SIG-M5 treated with dmso at 0.1 percent for 504 hours (cell line): ENCODE measurements around the gene REEP6.

ENCODE experiments used
- DNase-seq: peaks from one replicate; lab custom pipeline; 2025; ENCODE audit not compliant: unreplicated experiment; lab: John Stamatoyannopoulos, UW

Gene REEP6

DNA sequence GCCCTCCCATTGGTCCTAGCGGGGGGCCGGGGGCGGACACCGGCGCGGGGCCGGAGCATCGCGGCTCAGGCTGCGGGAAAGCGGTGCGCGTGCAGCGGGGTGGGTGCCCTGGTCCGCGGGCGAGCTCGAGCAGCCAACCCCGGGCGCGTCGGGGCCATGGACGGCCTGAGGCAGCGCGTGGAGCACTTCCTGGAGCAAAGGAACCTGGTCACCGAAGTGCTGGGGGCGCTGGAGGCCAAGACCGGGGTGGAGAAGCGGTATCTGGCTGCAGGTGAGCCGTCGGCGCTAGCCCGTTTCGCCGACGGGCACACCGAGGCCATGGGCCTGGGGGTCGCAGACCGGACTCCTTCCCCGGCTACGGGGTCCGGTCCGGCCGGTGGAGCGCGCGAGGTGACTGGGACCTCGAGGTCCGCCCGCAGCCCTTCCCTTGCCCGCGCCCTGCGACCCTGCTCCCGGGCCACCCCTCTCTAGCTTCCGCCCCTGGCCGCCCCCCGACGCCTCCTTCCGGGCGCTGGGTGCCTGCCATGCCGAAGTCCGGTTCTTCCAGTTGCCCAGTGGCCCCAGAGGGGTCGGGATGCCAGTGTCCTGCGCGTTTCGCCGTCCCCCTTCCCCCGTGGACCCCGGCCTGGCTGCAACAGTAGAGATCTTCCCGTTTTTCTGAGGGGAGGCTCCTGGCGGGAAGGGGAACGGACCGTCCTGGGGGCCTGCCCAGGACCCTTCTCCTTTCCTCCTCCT is at the start of gene REEP6:
TSS of gene REEP6 (plus strand) at position 68 of the 735 bp plus-strand sequence. CDS start at position 157, 89 bp downstream.
- no peak for DNase-seq

DNA sequence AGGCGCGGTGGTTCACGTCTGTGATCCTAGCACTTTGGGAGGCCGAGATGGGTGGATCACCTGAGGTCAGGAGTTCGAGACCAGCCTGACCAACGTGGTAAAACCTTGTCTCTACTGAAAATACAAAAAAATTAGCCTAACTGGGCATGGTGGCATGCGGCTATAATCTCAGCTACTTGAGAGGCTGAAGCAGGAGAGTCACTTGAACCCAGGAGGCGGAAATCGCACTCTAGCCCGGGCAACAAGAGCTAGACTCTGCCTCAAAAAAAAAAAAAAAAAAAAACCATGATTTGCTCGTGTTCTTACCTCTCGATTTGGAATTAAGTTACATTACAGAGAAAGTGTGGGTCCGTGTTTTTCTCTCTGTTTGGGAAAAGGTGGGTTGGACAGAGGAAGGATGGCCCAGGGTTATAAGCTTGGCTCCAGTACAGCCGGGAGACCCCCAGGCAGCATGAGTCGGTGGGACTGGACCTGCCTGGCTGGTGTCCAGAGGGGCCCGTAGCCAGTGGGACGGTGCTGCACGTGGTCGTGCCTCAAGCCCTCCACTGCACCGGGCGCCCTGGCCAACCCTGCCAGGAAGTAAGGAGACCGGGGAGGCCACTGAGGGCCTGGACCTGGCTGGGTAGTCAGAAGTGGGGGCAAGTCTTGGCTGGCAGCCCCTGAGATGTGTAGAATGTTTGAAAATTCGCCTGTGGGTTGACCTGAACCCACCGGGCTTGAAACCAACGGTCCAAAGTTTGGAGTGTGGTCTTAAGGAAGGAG is 49.1 kb upstream of the REEP6 start:
- no peak for DNase-seq

DNA sequence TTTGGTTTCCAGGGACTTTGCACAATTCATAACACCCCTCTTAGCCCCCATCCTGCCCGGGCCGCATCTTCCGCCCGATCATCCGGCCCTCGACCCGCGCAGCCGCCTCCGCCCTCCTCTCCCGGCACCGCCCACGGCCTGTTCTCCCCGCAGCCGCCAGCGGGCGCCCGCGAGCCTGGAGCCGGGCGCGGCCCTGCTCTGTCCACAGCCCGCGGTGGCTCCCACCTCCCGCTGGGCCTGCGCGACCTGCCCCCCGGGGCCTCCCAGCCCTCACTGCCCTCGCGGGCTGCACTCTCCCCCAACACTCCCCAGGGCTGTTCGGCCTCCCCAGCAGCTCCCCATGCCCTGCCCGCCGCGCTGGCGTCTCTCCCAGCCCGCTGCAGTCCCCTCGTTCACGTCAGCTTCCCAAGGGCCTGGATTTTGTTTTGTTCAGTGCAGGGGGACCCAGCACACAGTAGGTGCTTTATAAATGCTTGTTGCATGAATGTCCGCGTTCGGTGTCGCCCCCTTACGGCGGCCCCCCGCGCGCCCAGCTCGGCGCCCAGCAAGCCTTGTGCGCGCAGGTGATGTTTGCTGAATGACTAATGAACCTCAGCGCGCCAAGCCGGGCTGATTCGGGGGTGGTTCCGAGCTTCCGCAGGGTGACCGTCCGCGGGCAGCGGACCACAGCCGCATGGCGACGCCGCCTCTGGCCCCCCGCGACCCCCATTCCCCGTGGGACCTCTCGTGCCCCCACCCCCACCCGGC is 45.6 kb upstream of the REEP6 start:
- DNase-seq: peak; percentile 45

DNA sequence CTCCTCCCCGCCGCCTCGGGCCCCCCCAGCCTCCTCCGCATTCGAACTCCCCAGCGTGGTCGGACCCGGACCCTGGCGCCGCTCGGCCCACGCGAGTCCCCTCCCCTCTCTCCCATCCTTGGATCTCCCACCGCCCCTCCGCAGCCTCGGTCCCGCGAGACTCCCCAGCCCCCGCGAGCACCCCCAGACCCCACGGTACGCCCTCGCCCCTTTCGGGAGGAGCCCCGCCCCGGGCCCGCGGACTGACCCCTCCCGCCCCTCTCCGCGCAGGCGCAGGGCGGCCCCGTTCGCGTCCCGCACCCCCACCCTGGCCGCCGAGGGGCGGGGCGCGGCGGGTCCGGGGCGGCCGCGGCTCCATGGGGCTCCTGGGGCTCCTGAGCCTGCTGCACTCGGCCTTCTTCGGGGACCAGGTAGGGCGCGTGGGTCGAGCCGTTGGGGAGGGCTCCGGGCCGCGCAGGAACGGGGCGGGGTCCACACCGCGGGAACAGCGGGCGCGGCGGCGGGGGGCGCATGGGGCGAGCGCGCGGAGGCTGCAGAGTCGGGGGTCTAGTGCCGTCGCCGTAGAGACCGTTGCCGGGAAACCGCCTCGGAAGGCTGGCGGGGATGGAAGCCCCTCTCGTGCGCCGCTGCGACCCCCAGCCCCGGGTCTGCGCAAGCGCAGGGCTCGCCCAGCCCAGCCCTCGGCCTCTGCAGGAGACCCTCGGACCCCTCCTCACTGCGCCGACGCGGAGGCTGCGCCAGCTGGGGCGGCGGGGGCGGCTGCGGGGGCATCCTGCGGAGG is 44.9 kb upstream of the REEP6 start:
- DNase-seq: no peak

DNA sequence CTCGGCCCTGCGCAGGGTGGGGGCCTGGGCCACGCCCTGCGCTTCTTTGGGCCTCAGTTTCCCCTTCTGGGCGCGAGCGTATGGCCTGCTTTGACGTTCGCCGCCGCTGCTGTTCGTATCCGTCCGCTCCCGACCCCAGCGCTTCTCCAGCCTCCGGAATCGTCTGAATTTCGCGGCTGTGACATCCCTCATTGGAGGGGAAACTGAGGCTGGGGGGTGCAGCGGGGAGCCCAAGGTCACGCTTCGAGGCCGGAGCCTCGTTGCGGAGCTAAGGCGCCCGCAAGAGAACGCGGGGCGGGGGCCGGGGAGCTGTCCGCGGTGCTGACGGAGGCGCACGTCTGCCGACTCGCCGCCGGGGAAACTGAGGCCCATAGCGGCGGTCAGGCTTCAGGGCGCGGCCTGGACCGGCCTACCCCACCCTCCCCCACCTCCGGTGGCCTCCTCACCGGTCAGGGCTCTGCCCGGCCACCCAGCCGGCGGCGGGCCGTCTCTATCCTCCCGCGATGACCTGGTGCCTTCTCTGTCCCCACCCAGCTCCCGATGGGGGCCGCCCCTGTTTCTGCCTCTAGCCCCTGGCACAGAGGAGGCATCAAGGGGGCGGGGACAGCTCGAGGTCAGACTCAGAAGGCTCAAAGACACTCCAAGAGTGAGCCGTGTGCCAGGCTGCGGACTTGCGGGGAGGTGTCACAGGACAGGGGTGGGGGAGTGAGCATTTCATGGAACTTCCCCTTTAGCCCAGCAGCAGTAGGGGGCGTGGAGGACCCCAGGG is 44.1 kb upstream of the REEP6 start:
- no peak for DNase-seq

DNA sequence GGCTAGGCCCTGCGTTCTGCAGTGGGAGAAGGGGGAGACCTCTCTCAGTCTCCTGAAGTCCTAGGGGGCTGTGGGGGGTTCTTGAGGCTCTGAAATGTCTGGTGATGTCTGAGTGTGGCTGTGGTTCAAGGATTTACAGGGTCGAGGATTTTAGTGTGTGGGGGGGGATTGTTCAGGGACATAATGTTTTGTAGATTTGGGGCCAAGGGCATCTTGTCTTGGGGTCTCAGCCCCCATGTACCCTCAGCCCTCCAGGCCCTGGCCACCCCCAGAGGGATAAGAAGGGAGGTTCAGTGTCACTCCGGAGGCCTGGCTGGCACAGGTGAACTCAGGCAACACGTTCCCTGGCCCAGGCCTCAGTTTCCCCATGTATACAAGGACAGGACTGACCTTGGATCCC is 43.5 kb upstream of the REEP6 start:
- DNase-seq: no peak

GRCh38 chr19:1447944-1448343 is 43.0 kb upstream of the REEP6 start:
- DNase-seq: no peak

- DNase-seq: no peak
Observed at GRCh38 chr19:1449467-1450442, 41.2 kb upstream of the REEP6 start, which contains the start of gene APC2. TSS of gene APC2 (plus strand) at chr19:1450121. CDS start at chr19:1453002, 2,881 bp downstream.

DNA sequence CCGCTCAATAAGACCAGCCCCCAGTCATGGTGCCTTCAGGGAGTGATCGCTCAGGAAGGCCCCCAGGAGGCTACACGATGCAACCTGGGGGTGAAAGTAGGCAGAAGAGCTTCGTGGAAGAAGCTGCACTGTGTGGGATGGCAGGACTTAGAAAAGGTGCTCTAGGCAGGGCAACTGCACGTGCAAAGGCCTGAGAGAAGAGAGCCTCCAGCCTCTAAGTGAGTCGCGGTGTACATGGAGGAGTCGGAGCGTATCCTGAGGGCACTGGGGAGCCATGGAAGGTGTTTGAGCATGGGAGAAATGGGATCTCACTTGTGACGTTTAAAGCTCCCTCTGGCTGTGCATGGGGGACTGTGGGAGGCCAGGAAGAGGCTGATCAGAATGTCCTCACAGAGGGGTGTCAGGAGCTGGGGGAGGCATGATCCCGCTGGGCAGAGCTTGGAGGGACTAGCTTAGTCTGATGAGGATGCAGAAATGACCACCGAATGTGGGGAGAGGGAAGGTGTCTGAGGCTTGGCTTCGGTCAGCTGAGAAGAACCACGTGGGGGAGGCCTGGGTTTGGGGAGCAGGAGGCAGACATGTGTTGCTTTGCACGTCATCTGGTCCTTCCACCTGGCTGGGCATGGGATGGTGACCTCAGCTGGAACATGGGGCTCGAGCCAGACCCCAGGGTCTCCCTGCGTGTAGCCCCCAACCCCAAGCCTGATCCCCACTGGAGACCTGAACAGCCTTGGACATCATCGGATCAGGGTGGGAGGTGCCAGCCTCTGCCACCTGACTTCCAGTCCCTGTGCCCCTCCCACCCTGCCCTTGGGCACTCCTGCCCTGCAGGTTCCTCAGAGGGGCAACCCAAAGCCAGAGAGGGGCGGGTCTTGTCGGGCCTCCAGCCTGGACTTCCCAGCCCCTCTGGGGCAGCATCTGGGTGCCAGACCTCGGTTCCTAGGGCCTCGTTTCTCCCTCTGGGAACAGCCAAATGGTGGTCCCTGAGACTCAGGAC is 39.9 kb upstream of the REEP6 start:
- no peak for DNase-seq

GRCh38 chr19:1451916-1452801 is 38.8 kb upstream of the REEP6 start:
- no peak for DNase-seq

DNA sequence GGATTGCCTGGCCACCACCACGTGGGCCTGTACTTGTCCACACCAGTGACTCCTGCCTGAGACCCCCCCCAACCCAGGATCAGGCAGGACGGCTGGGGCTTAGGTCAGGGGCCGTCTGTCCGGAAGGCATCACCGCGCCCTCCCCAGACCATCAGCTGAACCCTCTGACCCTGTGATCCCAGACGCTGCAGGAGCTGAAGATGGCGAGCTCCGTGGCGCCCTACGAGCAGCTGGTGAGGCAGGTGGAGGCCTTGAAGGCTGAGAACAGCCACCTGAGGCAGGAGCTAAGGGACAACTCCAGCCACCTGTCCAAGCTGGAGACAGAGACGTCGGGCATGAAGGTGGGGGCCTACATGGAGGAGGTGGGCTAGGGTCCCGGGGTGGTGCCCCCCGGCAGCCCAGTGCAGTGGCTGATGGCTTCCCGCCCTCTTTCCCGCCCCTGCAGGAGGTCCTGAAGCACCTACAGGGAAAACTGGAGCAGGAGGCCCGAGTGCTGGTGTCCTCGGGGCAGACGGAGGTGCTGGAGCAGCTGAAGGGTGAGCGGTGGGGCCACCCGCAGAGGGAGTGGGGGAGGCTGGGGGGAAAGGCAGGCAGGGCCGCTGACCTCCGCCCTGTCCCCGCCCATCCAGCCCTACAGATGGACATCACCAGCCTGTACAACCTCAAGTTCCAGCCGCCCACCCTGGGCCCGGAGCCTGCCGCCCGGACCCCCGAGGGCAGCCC is 38.0 kb upstream of the REEP6 start:
- no peak for DNase-seq

DNA sequence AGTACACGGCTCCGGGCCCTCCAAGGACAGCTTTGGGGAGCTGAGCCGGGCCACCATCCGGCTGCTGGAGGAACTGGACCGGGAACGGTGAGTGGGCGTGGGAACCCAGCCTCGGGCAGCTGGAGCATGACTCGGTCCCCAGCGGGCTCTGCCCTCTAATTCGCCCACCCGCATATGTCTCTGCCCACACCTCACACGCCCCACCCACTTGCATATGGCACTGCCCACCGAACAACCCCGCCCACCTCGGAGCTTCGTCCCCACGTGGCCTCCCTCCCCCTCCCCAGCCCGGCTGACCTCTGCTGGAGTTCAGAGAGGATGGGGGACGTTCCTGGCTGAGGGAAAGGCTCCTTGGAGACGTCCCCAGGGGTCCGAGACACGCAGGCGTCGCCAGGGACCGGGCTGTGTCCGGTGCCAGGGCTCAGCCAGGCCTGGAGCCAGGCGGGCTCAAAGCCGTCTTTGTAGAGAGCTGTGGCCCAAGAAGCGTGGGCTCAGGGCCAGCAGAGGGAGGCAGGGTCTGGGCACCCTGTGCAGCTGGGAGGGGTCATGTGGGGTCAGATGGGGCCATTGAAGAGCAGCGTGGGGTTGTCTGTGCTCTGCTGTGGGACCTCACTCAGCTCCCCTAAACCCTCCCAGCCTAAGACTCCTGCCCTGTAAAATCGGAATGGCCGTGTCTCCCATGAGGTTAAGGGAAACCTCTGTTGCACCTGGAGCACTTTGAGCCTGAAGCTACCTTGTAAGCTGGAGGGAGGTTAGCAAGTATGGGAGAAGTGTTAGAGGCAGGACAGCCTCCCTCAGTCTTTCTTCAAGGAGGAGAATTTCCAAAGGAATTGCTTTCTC is 37.2 kb upstream of the REEP6 start:
- no peak for DNase-seq

DNA sequence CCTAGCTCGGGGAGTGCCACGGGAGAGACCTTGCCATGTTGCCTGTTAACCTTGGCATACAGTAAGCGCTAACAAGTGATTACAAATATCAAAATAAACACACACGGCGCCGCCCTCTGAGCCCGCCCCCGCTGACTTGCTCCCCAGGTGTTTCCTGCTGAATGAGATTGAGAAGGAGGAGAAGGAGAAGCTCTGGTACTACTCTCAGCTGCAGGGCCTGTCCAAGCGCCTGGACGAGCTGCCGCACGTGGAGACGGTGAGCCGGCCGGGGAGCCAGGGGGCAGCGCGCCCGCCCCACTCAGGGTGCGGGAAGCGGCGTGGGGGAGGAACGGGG is 36.0 kb upstream of the REEP6 start:
- DNase-seq: no peak

DNA sequence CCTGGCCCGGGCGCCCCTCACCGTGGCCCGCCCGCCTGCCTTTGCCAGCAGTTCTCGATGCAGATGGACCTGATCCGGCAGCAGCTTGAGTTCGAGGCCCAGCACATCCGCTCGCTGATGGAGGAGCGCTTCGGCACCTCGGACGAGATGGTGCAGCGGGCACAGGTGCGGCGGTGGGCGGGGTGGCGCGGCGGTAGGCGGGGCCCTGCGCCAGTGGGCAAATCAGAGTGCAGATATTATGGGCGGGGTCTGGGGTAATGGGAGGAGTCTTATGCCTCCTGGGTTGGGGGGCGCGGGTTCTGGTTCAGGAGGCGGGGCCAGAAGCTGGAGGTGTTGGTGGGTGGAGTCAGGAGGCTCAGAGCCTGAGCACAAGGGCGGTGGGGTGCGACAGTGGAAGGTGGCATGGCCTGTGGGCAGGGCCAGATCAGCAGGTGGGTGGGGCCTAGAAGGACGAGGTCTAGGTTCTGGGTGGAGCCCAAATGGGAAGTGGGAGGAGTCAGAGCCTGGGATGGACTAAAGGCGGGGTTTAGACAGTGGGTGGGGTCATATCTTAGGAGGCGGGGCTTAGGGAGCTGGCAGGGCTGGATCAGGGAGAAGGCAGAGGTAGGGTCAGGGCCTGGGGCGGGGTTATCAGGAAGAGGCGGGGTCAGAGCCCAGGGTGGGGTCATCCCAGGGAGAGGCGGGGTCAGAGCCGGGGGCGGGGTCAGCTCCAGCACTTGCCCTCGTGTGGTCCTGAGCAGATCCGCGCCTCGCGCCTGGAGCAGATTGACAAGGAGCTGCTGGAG is 35.5 kb upstream of the REEP6 start:
- peak; percentile 43 for DNase-seq
